ENCODE results near the gene RPS2. TPM values are rescaled to one million over a fixed set of nuclear protein-coding genes. Genes with fewer than 3 reads are reported as not detected.

RPS2 gene
- total RNA-seq, 1 donor from 2014 or later, result 3,117 TPM

DNA sequence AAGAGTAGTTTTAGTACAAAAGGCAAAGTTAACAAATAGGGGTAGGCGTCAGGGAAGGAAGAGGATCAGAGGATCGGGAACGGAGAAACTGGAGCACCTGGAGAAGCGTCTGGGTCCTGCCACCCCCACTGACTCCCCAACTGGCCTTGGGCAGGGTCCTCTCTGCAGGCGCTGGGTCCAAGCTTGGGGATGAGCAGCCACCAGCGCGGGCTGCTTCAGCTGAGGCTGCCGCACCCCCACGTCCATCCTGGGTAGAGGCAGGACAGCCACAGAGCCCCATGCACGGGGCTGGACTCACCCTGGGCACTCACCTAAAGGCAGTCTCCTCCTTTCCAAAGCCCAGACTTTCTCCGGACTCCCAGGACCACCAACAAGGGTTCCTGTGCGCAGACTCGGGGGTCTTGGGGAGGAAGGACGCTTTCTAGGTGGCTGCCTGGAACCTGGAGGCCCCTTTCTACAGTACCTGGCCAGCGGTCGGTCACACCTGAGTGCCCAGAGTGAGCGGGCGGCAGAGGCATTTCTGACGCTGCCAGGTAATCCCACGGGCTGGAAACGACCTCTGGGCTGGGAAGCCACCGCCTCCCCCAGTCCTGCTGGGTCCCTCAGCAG is 47.5 kb downstream of the RPS2 start:
- intact Hi-C loops (cut with DNase I), result no loop called here
- Histone ChIP-seq H3K36me3 (no peaks in the 10 kb centered on the region), H3K4me1 (peaks cover 46% of the 10 kb centered on the region), H3K27ac (peak overlapping the region; percentile 16), H3K4me3 (peak overlapping the region; percentile 21 to 39), H3K9me3 (no peaks in the 10 kb centered on the region), H3K27me3 (no peaks in the 10 kb centered on the region)
- no peak for TF ChIP-seq POLR2AphosphoS5 (IDR thresholded peaks at IDR 0.05; ENCODE audit: insufficient read depth in 1 of 2, low read depth in 1 of 2)
- no peak for TF ChIP-seq CTCF (IDR thresholded peaks at IDR 0.05)
- TF ChIP-seq POLR2A (IDR thresholded peaks at IDR 0.05), result no peak
- DNase-seq (ENCODE audit: extremely low spot score in 2 of 2), result no peak

GRCh38 chr16:1916640-1916990 is 48.0 kb downstream of the RPS2 start:
- TF ChIP-seq CTCF (IDR thresholded peaks at IDR 0.05), result no peak
- TF ChIP-seq POLR2AphosphoS5 (IDR thresholded peaks at IDR 0.05; ENCODE audit: insufficient read depth in 1 of 2, low read depth in 1 of 2), result no peak
- no peak for TF ChIP-seq POLR2A (IDR thresholded peaks at IDR 0.05)
- Histone ChIP-seq H3K36me3 (no peaks in the 10 kb centered on the region), H3K27ac (peak overlapping the region; percentile 66), H3K9me3 (no peaks in the 10 kb centered on the region), H3K4me1 (peaks cover 46% of the 10 kb centered on the region), H3K27me3 (no peaks in the 10 kb centered on the region), H3K4me3 (peak overlapping the region in 1 of 2 donors; percentile 39)
- intact Hi-C loops (cut with DNase I), result no loop called here
- DNase-seq (ENCODE audit: extremely low spot score in 2 of 2), result no peak

GRCh38 chr16:1915732-1916639 is 48.6 kb downstream of the RPS2 start:
- Histone ChIP-seq H3K4me3 (peak overlapping the region in 1 of 2 donors; percentile 39), H3K27ac (peak overlapping the region; percentile 66), H3K4me1 (peaks cover 46% of the 10 kb centered on the region), H3K9me3 (no peaks in the 10 kb centered on the region), H3K27me3 (no peaks in the 10 kb centered on the region), H3K36me3 (no peaks in the 10 kb centered on the region)
- DNase-seq (ENCODE audit: extremely low spot score in 2 of 2), result no peak
- intact Hi-C loops (cut with DNase I), result no loop called here
- TF ChIP-seq CTCF (IDR thresholded peaks at IDR 0.05) (no peak), POLR2AphosphoS5 (IDR thresholded peaks at IDR 0.05; ENCODE audit: insufficient read depth in 1 of 2, low read depth in 1 of 2) (no peak), POLR2A (IDR thresholded peaks at IDR 0.05) (no peak)

DNA sequence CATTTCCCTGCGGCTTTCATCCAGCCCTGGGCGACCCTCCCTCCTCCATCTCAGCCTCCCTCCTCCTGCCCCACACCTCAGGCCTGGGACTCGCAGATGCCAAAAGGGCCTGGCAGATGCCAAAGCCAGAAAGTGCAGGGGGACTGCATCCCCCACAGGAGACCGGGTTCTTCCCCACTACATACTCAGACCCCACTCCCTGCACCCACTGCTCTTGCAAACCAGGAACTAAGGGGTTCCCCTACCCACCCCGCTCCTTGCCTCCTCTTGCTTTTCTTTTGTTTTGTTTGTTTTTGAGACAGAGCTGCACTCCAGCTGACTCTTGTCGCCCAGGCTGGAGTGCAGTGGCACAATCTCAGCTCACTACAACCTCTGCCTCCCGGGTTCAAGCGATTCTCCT is 49.6 kb downstream of the RPS2 start:
- Histone ChIP-seq H3K9me3 (no peaks in the 10 kb centered on the region), H3K4me1 (peaks cover 53% of the 10 kb centered on the region), H3K36me3 (no peaks in the 10 kb centered on the region), H3K27ac (peak overlapping the region; percentile 79), H3K4me3 (no peak overlapping the region), H3K27me3 (no peaks in the 10 kb centered on the region)
- TF ChIP-seq POLR2AphosphoS5 (IDR thresholded peaks at IDR 0.05; ENCODE audit: insufficient read depth in 1 of 2, low read depth in 1 of 2) (no peak), CTCF (IDR thresholded peaks at IDR 0.05) (no peak), POLR2A (IDR thresholded peaks at IDR 0.05) (no peak)
- intact Hi-C loops (cut with DNase I), result no loop called here
- DNase-seq (ENCODE audit: extremely low spot score in 2 of 2), result no peak
